ENCODE measurements around the gene SDK1.

The SDK1 gene

DNA sequence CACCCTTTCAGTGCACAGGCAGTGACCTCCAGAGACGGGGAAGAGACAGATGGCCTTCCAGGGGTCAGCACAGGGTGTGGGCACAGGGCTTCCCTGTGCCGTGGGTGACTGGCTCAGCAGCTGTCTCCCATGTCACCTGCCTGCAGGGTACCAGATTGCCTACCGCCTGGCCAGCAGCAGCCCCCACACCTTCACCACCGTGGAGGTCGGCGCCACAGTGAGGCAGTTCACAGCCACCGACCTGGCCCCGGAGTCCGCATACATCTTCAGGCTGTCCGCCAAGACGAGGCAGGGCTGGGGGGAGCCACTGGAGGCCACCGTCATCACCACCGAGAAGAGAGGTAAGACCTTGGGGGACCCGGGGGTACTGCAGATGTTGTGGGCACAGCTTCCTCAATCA lies 844.5 kb downstream of the SDK1 start:
- TF ChIP-seq, protein P1, sequence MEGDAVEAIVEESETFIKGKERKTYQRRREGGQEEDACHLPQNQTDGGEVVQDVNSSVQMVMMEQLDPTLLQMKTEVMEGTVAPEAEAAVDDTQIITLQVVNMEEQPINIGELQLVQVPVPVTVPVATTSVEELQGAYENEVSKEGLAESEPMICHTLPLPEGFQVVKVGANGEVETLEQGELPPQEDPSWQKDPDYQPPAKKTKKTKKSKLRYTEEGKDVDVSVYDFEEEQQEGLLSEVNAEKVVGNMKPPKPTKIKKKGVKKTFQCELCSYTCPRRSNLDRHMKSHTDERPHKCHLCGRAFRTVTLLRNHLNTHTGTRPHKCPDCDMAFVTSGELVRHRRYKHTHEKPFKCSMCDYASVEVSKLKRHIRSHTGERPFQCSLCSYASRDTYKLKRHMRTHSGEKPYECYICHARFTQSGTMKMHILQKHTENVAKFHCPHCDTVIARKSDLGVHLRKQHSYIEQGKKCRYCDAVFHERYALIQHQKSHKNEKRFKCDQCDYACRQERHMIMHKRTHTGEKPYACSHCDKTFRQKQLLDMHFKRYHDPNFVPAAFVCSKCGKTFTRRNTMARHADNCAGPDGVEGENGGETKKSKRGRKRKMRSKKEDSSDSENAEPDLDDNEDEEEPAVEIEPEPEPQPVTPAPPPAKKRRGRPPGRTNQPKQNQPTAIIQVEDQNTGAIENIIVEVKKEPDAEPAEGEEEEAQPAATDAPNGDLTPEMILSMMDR (IDR thresholded peaks at IDR 0.05; ENCODE audit: extremely low read depth, insufficient read depth, missing control alignments), result no peak
- in situ Hi-C loops (cut with MboI; ENCODE audit: low pct_unique_long_range_greater_than_20kb, low sequenced_read_pairs, unreplicated experiment), result no loop called here
- DNase-seq (ENCODE audit: low spot score), result no peak

DNA sequence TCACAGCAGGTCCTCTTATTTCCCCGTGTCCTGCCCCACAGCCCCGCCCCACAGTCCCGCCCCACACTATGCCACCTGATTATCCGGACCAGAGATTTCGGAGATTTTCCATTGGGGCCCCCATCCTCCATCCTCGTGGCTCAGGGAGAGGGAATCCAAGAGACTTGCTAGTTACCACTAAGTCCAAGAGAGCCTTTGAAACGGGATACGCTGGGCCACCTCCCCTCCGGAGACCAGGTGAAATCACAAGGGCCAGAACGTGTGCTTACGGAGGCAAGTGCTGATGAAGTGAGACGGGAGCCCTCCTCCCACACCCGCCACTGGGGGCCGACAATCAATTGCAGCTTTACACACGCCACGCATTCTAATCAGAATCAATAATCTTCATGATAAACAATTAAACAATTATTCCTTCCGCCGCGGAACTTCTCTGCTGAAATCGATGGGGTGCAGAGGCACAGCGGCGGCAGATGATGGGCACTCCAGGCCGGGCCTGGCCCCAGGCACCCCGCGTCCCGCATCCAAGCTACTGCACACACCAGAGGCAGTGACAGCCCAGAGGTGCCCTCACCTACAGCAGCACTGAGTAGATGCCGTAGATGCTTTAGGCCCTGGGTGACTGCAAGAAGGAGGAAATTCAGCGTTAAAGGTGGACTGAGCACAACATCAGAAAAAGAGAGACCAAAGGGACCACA lies 847.0 kb downstream of the SDK1 start:
- TF ChIP-seq, protein P1 (IDR thresholded peaks at IDR 0.05; ENCODE audit: extremely low read depth, insufficient read depth, missing control alignments), result no peak
- in situ Hi-C loops (cut with MboI; ENCODE audit: low pct_unique_long_range_greater_than_20kb, low sequenced_read_pairs, unreplicated experiment), result no loop called here
- no peak for DNase-seq (ENCODE audit: low spot score)

DNA sequence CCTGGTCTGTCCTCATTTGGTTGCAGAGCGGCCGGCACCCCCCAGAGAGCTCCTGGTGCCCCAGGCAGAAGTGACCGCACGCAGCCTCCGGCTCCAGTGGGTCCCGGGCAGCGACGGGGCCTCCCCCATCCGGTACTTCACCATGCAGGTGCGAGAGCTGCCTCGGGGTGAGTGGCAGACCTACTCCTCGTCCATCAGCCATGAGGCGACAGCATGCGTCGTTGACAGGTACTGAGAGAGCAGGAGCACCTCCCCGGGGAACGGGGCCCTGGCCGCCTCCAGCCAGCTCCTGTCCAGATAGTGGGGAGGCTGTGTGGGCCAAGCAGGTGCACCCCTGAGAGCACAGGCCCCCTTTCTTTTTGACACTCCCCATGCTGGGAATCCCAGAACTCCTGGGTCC lies 848.2 kb downstream of the SDK1 start:
- in situ Hi-C loops (cut with MboI; ENCODE audit: low pct_unique_long_range_greater_than_20kb, low sequenced_read_pairs, unreplicated experiment), result no loop called here
- TF ChIP-seq, protein P1 (IDR thresholded peaks at IDR 0.05; ENCODE audit: extremely low read depth, insufficient read depth, missing control alignments), result no peak
- no peak for DNase-seq (ENCODE audit: low spot score)

DNA sequence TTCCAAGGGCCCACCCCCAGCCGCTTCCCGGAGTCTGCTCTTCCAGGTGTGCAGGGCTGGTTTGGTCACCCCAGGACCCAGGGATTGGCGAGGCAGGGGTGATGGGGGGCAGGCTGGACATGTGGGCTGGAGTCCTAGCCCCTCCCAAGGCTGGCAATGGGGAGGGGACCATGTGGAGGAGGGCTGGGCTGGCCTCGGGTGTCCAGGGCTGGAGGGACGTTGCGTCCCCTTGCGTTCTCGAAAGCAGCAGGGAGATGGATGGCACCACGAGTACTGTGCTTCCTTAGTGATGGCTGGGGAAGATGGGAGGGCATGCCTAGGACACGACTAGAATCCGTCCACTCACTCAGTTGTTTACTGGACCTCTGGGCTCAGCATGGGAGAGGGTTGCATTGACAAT lies 848.6 kb downstream of the SDK1 start:
- in situ Hi-C loops (cut with MboI; ENCODE audit: low pct_unique_long_range_greater_than_20kb, low sequenced_read_pairs, unreplicated experiment), result no loop called here
- no peak for DNase-seq (ENCODE audit: low spot score)
- TF ChIP-seq, protein P1 (IDR thresholded peaks at IDR 0.05; ENCODE audit: extremely low read depth, insufficient read depth, missing control alignments), result no peak

DNA sequence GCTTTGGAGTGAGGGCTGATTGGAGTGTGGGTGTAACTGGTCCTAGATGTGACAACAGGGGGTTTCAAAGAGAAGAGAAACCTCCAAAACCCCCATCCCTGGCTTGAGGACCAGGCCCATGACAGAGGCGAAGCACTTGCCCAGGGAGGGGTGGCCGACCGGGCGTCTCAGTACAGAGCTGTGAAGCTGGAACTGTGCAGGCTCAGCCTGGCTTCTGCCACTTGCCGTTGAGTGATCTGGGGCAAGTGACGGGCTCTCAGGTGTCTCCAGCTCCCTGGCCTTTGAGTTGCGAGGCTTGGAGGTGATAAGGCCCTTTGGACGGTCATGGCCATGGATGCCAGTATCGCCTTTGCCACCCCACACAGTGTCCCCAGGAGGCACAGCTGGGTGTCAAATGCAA lies 849.7 kb downstream of the SDK1 start:
- in situ Hi-C loops (cut with MboI; ENCODE audit: low pct_unique_long_range_greater_than_20kb, low sequenced_read_pairs, unreplicated experiment), result no loop called here
- TF ChIP-seq, protein P1 (IDR thresholded peaks at IDR 0.05; ENCODE audit: extremely low read depth, insufficient read depth, missing control alignments), result no peak

DNA sequence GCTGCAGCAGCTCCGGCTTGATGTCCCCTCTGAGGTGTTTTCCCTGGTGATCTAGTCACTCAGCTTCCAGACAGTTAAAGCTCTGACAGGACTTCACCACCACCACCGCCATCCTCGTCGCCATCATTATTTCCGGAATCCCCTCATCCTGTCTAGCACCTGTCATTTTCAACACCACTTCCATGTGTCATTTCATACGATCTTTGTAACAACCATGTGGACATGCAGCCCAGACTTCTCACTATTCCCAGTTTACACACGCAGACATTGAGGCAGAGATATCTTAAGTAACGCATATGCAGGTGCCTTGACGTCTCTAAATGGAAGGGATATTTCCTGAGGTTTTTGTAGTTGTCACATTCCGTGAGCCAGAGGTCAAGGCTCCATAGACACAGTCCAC lies 850.5 kb downstream of the SDK1 start:
- in situ Hi-C loops (cut with MboI; ENCODE audit: low pct_unique_long_range_greater_than_20kb, low sequenced_read_pairs, unreplicated experiment), result no loop called here
- TF ChIP-seq, protein P1 (IDR thresholded peaks at IDR 0.05; ENCODE audit: extremely low read depth, insufficient read depth, missing control alignments), result no peak

More for the DNA sequence above, 849.7 kb downstream of the SDK1 start:
- no peak for DNase-seq (ENCODE audit: low spot score)

More for the DNA sequence above, 850.5 kb downstream of the SDK1 start:
- no peak for DNase-seq (ENCODE audit: low spot score)
